Measurements from ENCODE around the gene LPCAT1.

The LPCAT1 gene

GRCh38 chr5:1554410-1554967, 30.7 kb upstream of the LPCAT1 start:
- no peak for DNase-seq

DNA sequence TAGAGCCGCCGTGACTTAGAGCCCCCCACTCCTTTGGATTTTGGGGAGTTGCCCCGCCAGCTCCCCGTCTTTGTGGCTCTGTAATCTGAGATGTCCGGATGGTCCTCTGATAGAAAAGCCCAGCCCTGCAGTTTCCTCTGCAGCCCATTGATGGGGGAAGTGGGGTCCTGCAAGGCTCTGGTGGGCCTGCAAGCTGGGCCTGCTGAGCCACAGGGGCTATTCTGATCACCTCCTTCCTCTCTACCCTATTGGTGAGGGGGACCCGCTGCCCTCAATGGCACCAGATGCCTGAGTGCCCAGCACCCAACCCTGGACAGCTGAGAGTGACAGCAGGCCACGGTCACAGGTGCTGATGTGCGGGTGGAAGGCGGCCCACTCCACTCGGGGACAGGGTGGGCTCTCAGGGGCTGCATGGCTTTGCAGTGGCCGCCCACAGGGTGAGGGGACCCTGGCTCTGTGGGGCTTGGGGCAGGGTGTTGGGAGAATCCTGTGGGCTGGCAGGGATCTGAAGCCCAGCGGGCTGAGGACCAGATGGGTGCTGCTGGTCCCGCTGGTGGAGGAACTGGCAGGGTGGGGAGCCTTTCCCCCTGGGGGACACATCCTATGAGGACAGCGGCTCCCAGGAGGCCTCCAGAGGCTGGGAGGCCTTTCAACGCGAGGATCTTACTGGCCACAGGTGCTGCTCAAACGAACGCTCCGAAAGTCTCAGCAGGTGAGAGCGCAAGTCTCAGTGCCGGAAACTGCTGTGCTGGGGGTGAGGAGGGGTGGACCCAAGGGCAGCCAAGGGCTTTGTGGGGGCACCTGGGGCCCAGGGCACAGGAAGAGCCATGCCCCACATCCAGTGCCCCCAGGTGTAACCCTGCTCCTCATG, 30.0 kb upstream of the LPCAT1 start:
- DNase-seq = no peak

- DNase-seq = no peak
Observed at GRCh38 chr5:1552521-1553255, 28.9 kb upstream of the LPCAT1 start.

DNA sequence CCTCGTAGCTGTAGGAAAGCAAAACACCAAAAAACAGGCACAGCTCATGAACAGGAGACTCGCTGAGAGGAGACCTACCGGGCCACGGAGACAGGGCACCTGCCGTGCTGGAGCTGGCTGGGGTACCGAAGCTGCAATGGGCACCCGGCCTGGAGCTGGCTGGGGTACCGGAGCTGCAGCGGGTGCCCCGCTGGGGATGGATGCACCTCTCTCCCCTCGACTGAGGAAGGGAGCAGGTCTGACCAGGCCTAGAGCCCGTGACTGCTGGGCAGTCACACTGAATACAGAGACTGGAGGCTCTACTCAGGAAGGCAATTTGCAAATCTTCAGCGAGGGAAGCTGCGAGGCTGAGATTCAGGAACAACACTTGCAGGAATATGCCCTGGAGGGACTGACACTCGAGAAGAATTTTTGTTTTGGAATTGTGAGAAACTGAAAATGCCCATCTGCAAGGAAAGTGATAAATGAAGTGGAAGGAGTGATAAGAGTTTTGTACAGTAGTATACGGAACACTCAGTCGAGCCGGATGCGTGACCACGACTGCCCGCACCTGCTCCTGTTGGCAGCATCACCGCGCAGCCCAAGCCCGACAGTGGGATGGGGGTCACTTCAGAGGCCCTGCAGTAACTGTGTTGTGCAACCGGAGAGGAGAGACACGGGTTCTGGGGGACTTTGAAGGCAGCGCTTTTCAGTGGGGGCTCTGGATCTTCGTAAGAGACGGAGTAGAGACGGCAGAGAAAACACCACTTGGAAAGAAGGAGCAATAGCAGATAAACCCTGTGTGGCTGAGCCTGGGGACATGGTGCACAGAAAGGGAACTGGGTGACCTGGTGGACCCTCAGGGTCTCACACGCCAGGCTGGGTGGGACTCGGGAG, 27.9 kb upstream of the LPCAT1 start:
- no peak for DNase-seq

- DNase-seq = no peak
Observed at GRCh38 chr5:1550287-1551076, 26.7 kb upstream of the LPCAT1 start.

DNA sequence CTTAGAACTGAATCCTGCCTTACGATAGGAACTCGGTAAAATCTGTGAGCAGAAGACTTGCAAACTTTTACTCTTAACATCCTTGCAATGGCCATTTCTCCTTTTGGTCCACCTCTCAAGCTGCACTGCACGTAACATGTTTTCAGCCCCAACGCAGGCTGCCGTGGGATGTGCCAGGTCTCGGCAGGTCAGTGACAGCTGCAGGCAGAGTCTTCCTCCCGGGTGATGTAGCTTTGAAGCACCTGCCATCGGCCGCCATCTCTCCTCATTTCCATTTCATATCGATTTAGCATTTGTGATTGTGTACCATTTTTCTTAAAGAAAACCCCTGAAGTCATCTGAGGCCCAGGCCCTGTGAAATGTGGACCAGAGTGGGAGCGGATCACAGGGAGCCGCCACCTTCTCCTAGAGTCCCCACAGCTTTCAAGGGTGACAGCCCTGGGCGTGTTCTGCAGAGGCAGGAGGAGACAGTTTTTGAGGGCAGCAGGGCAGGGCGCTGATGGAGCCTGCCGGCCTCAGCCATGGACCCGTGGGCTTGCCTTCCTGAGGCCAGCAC, 25.8 kb upstream of the LPCAT1 start:
- DNase-seq = no peak

GRCh38 chr5:1548702-1549474, 25.1 kb upstream of the LPCAT1 start:
- DNase-seq = no peak

- DNase-seq = no peak
Observed at GRCh38 chr5:1547655-1548054, 23.9 kb upstream of the LPCAT1 start.

- no peak for DNase-seq
Observed at GRCh38 chr5:1547236-1547635, 23.5 kb upstream of the LPCAT1 start.

GRCh38 chr5:1546556-1546955, 22.8 kb upstream of the LPCAT1 start:
- DNase-seq = no peak

DNA sequence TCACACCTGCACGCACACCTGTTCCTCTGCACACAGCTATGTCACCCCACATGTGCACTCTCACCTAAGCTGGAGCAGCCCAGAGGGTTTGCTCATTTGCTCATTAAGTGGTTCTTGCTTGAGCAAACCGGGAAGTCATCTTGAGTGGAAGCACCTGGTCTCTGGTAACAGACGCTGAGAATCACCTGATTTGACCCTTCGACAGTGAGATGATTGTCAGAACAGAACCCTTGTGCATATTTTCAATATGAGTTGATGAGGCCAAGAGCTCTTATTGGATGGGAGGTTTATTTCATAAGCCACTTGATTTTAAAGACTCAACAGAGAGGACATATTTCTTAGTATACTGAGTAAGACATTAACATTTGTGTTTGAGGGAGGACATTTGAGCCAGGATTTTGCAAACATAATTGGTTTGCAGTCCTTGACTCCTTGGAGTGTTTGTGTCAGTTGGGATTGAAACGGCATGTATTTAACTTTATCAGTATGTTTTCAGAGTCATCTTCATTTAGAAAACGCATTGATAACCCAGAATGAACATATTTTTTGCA, 22.1 kb upstream of the LPCAT1 start:
- DNase-seq = no peak

GRCh38 chr5:1545126-1545804, 21.5 kb upstream of the LPCAT1 start:
- no peak for DNase-seq

DNA sequence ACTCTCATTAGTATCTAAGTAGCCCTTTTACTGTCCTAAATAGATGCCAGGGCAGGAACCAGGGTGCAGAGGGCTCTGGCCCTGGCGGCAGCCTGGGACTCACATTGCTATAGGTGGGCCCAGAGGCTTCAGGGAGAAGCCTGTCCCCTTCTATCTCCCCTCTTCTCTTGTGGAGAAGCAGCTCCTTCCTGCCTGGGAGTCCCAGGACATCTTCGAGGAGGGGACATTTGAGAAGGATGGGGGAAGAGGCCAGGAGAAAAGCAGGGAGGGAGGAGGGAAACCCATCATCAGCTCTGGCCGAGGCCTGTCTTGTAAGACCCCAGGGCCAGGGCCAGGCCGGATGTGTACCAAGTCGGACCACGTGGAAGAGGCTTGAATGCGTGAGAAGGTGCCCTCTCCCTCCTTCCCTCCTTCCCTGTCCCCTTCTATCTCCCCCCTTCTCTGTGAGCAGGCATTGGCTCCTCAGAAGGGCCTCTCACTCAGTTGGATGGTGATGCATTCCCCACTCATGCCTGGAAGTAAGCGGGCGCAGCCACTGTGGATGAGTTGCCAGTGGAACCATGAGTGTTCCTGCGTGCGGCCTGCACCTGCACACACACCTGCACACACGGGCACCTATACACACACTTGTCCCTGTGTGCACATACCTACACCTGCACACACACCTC, 20.7 kb upstream of the LPCAT1 start:
- DNase-seq = no peak

- DNase-seq = no peak
Observed at GRCh38 chr5:1543398-1544293, 19.9 kb upstream of the LPCAT1 start.

DNA sequence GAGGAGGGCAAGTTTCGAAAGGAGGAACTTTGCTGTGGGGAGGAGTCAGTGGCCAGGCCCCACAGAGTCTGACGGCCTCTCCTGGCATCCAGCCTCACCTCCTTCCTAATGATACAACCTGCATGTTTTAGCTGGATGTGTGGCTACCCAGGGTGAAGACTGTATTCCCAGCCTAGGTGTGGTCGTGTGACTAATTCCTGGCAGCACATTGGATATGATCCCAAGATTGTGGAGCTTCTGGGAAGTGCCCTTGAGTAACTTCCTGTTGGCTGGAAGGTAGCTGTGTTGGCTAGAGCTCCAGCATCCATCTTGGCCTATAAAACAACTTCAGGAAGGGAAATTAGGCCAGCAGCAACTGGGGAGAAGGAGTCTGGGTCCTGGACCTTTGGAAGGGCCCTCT, 19.0 kb upstream of the LPCAT1 start:
- DNase-seq = no peak

DNA sequence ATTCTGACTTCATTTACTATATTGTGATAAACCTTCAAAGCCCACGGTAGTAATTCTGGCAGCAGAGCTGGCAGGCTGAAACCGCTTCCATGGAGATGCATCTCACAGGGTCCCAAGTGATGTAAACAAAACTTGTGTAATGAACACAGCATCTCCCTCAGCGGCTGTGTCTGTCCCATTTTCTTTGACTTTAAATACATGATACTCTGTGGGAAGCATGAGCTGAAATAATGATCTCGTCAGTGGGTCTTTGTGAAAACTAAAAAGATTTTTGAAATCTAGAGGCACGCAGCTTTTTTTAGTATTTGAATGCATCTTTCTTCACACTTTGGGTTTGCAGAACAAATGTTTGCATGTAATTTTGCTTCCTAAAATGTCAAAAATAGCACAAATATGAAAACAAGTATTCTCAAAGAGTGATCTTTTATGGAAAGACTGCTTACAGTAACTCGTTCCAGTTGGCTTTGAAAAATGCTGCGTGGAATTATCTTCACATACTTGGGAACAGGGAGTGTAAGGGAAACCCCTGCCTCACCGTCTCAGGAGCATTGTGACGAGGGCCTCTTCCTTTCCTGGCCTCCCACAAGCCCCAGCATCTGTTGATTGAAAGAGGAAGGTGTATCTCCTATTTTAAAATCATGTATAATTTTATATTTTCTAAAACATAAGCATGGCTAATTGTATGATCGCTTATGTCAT, 18.1 kb upstream of the LPCAT1 start:
- no peak for DNase-seq

DNA sequence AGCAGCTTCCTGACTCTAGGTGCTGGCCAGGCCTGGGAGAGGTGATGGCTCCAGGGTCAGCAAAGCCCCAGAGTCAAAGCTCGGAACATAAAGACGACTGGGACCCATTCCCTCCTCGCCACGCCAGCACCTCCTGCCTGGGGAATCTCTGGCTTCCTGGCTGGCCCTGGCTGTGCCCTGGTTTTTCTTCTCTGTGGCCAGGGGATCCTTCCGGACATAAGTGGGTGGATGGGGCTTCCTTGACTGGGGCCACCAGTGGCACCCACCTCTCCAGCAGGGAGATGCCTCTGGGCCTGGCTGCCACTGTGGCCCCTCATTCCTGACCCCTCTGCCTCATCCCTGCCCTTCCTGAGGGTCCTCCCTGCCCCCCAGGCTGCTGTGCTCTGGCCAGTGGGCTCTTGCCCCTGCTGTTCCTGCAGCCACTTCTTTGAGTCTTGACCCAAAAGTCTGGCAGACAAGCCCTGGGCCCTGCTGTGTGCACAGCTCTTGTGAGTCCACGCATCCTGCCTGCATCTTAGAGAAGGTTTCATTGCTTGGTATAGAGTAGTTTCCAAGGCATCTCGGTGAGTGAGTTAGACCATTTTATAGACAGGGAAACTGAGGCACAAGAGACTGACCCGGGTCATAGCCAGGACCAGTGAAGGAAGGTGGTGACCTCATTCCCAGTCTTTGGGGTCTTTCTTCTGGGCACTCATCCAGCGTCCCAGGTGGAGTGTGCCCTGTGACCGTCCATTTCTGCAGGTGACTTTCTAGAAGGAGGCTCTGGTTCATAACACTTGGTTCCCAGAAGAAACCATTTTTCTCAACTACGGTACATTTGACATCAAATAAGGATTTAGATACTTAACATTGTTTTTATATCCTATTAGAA, 17.3 kb upstream of the LPCAT1 start:
- no peak for DNase-seq

Measured in effector CD4-positive, alpha-beta T cell (primary cell).